ENCODE results near the gene OR5K3.

DNA sequence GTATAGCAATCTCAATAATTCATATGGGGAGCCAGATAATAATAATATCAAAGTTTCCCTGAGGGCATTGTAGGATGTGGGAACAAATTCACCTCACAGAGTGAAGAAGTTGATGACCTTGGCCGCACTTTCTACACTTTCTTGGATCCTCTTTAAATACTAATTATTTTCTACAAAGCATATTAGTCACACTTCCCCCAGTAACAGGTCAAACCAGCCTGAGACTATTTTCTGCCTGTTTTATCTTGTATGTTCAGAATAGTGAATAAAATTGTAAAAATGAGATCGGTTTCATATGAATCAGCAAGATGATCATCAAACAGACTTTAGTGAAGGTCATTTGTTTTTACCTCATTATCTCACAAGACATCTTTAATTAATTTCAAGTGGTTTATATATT is 2.3 kb upstream of the OR5K3 start:
- TF ChIP-seq ZNF785 (CRISPR knock-in tag; IDR thresholded peaks at IDR 0.05) (no peak), EGR1 (conservative IDR thresholded peaks at IDR 0.05) (no peak)
- TF ChIP-seq, protein P1, sequence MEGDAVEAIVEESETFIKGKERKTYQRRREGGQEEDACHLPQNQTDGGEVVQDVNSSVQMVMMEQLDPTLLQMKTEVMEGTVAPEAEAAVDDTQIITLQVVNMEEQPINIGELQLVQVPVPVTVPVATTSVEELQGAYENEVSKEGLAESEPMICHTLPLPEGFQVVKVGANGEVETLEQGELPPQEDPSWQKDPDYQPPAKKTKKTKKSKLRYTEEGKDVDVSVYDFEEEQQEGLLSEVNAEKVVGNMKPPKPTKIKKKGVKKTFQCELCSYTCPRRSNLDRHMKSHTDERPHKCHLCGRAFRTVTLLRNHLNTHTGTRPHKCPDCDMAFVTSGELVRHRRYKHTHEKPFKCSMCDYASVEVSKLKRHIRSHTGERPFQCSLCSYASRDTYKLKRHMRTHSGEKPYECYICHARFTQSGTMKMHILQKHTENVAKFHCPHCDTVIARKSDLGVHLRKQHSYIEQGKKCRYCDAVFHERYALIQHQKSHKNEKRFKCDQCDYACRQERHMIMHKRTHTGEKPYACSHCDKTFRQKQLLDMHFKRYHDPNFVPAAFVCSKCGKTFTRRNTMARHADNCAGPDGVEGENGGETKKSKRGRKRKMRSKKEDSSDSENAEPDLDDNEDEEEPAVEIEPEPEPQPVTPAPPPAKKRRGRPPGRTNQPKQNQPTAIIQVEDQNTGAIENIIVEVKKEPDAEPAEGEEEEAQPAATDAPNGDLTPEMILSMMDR (IDR thresholded peaks at IDR 0.05 in 2 of 3, conservative IDR thresholded peaks at IDR 0.05 in 1 of 3; ENCODE audit: insufficient read depth in 2 of 3, low read depth in 1 of 3, low read length in 3 of 3), result no peak
